HT-29 (cell line): ENCODE results near the gene C18orf54. TPM values are rescaled to one million over a fixed set of nuclear protein-coding genes. Genes with fewer than 3 reads are reported as not detected.
A peak's percentile ranks its signal among the peaks of the same experiment; 100 is the strongest.
"Not testable (repeated sequence)": the region's sequence is repeated elsewhere in the genome, so short reads cannot be mapped to it uniquely, and the experiment has no call there.

Experiments
- DNase-seq: peaks from one replicate; pipeline ENCODE4 v3.0.0-alpha.2; 2015; ENCODE audit warnings: low spot score
- small RNA-seq: library from RNA; depleted of rRNA; stranded (forward); fragments of <200 nt; gene quantifications from one replicate; pipeline ENCODE3, GENCODE V24; 2014
- total RNA-seq: library from RNA; depleted of rRNA; stranded (reverse); fragments of >200 nt; shearing (Covaris generic); gene quantifications from 2 replicates; pipeline ENCODE4 v1.2.3, GENCODE V29; 2014; rRNA removed

C18orf54 gene
- total RNA-seq, 1 experiment from 2014 or later = 1.0 TPM

- not testable (repeated sequence) for DNase-seq
Measured at GRCh38 chr18:54386800-54387495, 29.2 kb downstream of the C18orf54 start.

- DNase-seq = no peak
Measured at GRCh38 chr18:54387631-54388030, 29.9 kb downstream of the C18orf54 start.

- peak; percentile 61 for DNase-seq
Measured at GRCh38 chr18:54388203-54389142, 30.8 kb downstream of the C18orf54 start.

GRCh38 chr18:54389143-54389505 lies 31.4 kb downstream of the C18orf54 start:
- no peak for DNase-seq

GRCh38 chr18:54390838-54391237 lies 33.1 kb downstream of the C18orf54 start:
- no peak for DNase-seq

GRCh38 chr18:54392543-54393023 lies 34.9 kb downstream of the C18orf54 start:
- DNase-seq = peak; percentile 78

- no peak for DNase-seq
Measured at GRCh38 chr18:54393648-54394294, 36.1 kb downstream of the C18orf54 start.

- DNase-seq = no peak
Measured at GRCh38 chr18:54396760-54397159, 39.1 kb downstream of the C18orf54 start.

- DNase-seq = no peak
Measured at GRCh38 chr18:54405290-54405689, 47.6 kb downstream of the C18orf54 start.

- DNase-seq = no peak
Measured at GRCh38 chr18:54411781-54412180, 54.1 kb downstream of the C18orf54 start.

- DNase-seq = no peak
Measured at GRCh38 chr18:54415086-54415485, 57.4 kb downstream of the C18orf54 start.

GRCh38 chr18:54416436-54416835 lies 58.7 kb downstream of the C18orf54 start:
- DNase-seq = no peak

- no peak for DNase-seq
Measured at GRCh38 chr18:54423831-54424230, 66.1 kb downstream of the C18orf54 start.

GRCh38 chr18:54426085-54426665 lies 68.5 kb downstream of the C18orf54 start:
- DNase-seq = no peak

Small RNAs within 50 kb of the gene (small RNA-seq; reads per million reads assigned to genes)
- 1.9 reads per million, percentile 63 among the genes with 10 or more reads in this experiment for gene SNRPGP2

Other genes with a start within 250 kb of the C18orf54 start
- 11.6 and 14.4 TPM in 2 replicates for gene MBD2, start 133.2 kb upstream of the C18orf54 start, total RNA-seq
- 5.0 TPM in 2 replicates for gene POLI, start 88.4 kb upstream of the C18orf54 start, total RNA-seq
- gene STARD6, start within 50 bp of the C18orf54 start, total RNA-seq = not detected in 2 replicates
- gene DYNAP, start 233.3 kb downstream of the C18orf54 start, total RNA-seq = not detected in 2 replicates